Hematopoietic multipotent progenitor cell treated with erythropoietin and hydrocortisone succinate and interleukin-3 and kit ligand, for 6 days (in vitro differentiated cells): ENCODE data around the gene NIBAN1.
"Not testable (repeated sequence)": the region's sequence is repeated elsewhere in the genome, so short reads cannot be mapped to it uniquely, and the experiment has no call there.

ENCODE experiments used
- DNase-seq: peaks from one replicate; pipeline ENCODE4 v3.0.0-alpha.2; 2015

The NIBAN1 gene

DNA sequence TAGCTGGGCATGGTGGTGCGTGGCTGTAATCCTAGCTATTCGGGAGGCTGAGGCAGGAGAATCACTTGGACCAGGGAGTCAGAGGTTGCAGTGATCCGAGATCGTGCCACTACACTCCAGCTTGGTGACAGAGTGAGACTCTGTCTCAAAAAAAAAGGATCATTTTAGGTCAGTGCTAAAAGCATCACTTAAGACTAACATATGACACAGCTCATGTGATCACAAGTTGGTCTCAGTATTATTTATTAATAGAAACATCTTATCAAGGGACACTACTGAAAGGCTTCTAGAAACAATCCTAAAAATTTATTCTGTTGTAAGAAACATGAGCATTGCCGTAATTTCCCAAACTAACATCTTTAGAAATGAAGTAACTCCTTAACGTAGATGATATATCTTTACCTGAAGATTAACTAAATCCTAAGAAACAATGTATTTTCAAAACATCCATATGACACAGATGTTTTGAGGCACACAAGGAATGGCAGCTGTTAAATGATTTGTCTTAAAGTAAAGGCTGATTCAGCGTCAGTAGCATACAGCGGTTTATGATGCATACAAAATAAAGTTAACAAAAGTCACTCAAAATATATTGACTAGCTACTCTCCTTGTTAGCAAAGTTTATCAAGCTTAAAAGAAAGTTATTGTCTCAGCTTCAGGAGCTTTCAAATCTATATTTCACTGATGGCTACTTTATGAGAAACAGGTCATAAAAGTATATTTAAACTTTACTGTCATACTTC lies 2.6 kb downstream of the NIBAN1 start:
- DNase-seq: no peak

DNA sequence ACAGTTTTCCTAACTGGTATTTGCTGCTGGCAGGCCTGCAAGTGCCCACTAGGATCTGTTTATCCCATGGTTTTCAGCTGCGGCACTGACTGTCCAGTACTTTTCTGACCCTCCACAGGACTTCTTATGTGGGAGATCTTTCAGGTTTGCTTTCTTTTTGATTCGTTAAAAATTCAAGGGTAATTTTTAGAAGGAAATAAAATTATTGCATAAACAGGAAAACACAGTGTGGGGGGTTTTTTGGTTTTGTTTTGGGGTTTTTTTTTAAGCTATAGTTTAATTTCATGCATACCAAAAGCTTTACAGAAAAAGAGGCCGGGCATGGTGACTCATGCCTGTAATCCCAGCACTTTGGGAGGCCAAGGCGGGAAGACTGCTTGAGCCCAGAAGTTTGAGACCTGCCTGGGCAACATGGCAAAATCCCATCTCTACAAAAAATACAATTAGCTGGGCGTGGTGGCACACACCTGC lies 3.6 kb downstream of the NIBAN1 start:
- no peak for DNase-seq

DNA sequence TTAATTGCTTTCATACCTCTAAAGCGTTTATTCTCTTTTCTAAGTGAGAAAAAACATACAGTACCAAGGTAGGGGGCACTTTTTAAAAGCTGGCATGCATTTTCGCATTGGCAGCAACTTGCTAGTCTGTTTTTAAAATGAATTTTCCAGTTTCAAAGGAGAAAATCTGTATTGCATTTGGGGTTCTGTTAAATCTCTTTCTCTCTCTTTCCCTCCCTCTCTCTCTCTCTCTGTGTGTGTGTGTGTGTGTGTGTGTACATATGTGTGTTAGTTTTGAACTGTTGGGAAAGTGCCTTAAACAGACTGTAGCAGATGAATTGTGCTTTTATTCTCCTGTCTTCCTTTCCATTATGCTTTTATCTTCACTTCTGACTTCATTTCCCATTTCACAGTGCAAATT lies 7.3 kb downstream of the NIBAN1 start:
- DNase-seq: no peak

- DNase-seq: no peak
These were observed 8.1 kb downstream of the NIBAN1 start for GRCh38 chr1:184965944-184966860.

DNA sequence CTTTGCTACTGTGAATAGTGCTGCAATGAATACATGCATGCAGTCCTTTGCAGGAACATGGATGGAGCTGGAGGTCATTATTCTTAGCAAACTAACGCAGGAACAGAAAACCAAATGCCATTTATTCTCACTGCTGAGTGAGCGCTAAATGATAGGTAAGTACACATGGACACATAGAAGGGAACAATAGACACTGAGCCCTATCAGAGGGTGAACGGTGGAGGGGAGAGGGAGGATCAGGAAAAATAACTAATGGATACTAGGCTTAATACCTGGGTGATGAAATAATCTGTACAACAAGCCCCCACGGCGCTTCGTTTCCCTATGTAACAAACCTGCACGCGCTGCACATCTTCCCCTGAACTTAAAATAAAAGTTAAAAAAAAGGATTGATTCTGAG lies 8.9 kb downstream of the NIBAN1 start:
- DNase-seq: no peak

GRCh38 chr1:184959626-184960025 lies 14.7 kb downstream of the NIBAN1 start:
- no peak for DNase-seq

DNA sequence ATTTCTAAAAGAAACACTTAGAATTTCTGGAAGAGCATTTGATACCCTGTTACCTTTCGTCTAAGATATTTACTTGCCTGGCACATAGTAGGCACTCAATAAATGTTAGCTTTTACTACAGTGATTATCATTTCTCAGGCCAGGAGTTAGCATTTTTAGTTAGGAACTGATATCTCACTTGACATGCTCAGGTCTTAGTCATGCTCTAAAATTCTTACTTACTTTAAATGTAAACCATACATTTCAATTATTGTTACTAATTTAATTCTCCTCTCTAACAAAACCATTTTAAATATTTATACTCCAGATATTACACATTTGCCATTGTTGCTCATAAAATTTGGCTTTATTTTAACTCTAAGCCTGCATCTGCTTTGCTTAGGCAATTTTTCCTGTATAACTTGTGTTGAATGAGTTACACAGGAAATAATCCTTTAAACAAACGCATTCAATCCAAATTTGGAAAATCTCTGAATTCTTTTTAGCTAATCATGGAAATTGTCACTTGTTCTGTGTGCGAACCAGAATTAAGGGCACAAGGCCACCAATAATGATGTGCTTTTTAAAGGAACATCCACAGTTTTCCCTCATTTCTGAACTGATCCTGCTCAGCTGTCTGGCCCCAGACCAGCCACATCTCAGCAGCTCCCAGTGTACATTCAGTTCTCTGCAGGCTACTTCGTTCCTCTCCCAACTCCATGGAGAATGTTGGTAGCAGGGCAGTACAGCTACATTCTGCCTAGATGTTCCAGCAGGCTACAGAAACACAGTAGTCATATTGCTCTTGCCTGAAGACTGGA lies 15.6 kb downstream of the NIBAN1 start:
- DNase-seq: no peak

DNA sequence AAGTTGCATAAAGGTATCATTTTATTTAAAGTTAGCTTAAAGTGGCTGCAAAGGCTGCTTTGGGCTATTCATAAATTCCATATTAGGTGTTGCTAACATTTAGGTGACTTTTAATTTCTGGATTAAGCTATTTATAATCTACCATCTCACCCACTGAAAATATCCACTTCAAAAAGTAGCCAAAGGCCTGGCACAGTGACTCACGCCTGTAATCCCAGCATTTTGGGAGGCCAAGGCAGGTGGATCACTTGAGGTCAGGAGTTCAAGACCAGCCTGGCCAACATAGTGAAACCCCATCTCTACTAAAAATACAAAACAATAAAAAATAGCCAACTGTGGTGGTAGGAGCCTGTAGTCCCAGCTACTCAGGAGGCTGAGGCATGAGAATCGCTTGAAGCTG lies 16.4 kb downstream of the NIBAN1 start:
- not testable (repeated sequence) for DNase-seq

DNA sequence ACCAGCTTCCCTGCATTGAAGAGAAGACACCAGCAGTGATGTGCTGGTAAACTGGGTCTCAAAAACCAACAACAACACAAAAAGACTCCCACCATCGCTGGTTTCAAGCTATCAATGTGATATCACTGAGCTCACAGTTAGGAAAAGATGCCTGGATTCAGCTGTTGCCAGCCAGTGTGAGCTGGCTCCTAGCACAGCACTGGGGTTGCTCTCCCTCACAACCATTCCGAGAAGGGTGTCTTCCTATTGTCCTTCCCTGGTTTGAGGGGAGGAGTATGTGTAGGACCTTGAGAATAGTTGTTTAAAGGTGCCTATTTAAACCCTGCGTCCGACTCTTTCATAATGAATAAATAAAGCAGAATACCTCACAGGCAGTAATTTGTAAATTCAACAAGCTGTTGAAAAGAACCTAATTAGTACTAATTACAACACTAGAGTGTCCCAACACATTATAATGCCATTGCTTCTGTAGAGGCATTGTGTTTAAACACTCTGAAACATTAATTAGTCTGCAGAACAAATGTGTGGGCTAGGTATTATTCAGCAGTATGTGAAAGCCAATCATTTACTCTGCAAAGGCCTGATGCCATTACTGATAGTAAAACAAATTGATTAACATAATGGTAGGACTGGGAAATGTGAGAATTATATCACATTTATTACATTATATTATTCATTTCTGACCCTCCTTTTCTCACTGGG lies 17.2 kb downstream of the NIBAN1 start:
- DNase-seq: no peak

DNA sequence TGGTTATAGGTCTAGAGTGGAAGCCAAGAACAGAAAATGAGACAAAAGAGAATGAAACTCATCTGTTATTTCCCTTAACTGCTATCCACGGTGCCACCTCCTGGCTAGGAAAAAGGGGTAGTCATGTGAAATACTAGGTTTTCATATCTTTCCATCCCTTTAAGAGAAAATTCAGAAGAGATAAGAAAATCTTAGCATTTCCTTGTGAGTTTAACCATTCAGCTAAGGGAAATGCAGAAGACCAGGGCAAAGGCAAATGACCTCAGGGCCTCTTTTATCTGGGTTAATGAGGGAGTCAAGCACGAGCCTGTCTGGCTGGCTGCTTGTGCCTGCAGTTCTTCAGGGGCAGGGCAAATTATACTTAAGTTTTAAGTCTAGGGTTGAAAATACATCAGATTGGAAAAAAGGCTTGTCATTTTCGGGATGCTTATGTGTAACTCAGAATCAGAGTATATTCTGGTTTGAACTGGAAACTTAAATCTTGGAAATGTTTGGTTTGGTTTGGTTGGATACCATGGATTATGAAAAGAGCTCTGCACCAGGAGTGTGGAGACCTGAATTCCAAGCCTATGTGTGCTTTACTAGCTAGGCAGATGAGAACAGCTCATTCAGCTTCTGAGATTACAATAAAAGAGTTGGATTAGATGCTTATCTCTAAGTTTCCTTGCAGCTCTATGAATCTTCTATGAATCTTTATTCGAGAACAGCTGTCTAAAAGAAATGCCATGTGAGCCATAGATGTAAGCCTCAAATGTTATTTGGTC lies 19.9 kb downstream of the NIBAN1 start:
- DNase-seq: peak; percentile 29

DNA sequence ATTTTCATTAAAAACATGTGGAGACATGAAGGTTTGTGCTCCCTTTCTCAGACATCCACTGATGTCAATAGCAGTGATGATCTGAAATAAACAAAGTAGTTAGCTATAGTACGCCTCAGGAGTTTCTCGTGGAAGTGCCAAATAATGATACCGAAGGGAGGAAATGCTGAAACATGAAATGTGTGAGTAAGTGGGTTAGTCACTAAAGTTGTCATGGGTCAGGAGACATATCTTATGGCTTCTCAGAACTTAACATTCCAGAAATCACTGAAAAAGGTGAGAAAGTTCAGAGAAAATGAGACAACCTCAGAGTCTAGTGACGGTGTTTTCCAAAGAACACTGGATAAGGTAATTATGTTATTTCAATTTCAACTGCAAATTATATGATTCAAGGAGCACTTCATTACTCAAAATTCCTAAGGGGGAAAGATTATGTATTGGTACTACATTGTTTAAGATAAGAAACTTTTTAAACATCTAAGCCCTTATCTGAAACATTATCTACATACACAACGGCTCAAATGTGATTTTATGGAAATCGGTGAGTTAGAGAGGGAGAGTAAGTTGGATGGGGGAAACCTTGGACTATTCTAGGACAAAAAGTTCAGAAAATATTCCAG lies 20.6 kb downstream of the NIBAN1 start:
- no peak for DNase-seq

GRCh38 chr1:184952428-184952827 lies 21.9 kb downstream of the NIBAN1 start:
- no peak for DNase-seq

DNA sequence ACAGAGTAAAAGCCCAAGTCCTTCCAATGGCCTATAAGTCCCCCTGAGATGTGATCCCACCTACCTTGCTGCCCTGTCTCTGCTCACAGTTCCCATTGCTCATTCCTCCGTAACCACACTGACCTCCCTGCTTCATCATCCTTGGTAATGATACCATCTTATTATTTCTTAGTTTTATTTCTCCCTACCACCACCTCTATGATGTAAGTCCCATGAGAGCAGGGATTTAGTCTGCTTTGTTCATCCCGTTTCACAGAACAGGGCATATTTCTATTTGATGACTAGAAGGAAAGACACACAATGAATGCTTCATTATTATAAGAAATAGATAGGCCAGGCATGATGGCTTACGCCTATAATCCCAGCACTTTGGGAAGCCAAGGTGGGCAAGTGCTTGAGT lies 22.5 kb downstream of the NIBAN1 start:
- no peak for DNase-seq

GRCh38 chr1:184950906-184951305 lies 23.4 kb downstream of the NIBAN1 start:
- no peak for DNase-seq

GRCh38 chr1:184950227-184950626 lies 24.1 kb downstream of the NIBAN1 start:
- no peak for DNase-seq

DNA sequence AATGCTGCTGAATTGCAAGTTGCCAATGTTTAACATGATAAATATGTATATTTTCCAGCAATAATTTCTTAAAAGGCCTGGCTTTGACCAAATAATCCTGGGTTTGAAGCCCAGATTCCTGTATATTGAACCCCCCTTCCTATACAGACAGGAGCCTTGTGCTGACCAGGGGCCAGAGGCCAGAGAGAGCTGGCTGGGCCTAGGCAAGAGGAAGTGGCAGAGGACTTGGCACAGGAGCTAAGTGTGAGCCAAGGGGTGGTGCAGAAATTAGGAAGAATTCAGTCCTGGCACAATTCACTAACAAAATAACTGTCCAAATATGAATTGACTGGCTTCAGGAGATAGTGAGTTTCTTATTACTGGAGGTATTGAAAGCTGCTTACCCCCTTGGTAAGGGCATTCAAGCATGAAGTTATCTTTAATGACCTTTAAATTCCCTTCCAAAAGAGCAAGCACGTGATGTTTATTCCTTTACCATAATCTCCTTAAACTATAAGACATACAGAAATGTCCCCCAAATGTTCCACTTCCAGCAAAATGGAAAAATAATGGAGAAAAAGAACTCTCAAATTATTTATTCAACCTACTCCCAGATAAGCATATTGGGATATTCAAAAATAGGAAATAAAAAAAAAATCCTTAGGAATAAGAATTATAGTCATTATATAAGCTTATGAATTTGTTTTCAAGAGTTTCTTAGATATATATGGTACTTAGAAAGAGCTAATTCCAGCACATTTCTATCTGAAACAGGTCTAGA lies 26.6 kb downstream of the NIBAN1 start:
- DNase-seq: no peak

GRCh38 chr1:184945678-184946412 lies 28.5 kb downstream of the NIBAN1 start:
- DNase-seq: no peak

DNA sequence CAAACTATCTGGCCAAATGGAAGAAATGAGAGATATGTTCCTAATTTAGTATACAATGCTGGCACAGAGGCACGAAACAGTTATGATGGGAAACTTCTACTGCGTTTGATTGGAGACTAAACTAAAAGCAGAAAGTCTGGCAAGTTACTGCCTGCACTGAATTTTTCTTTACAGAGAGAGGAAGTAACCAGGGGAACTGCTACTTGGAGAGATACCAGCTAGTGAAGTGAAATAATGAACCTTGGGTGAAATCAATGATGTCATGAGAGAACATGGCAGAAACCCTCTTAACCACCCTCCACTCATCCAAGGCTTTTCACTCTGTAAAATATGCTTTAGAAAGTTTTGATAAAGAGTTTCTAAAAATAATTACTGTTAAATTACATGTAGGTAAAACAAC lies 29.3 kb downstream of the NIBAN1 start:
- DNase-seq: peak; percentile 26

DNA sequence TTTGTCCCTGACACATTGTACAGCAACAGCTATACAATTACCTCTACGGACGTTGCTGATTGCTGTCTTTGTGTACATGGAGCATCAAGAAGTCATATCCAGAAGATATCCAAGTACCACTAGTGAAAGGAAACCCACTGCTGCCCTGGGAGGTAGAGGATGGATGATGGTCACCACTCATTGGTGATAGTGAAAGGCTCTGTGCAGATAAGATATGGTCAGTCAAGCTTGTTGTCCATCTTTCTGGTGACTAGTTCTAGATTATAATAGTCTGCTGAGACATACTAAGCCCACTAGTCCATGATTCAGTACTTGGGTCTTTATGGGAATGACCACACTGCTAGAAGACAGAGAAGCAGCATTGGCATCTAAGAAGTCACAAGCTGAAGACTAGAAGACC lies 30.3 kb downstream of the NIBAN1 start:
- no peak for DNase-seq

- no peak for DNase-seq
These were observed 32.6 kb downstream of the NIBAN1 start for GRCh38 chr1:184941735-184942134.
